ENCODE results near the gene BCL2L12. TPM values are rescaled to one million over a fixed set of nuclear protein-coding genes. Genes with fewer than 3 reads are reported as not detected.

Gene BCL2L12
- total and polyA plus RNA-seq, 5 experiments from 2014 or later = 19.3 to 24.0 (median 20.6) TPM

GRCh38 chr19:49672131-49672919 is 6.6 kb downstream of the BCL2L12 start:
- POLR2A ChIA-PET = interaction anchor here (0.6 to 7.5 kb wide), 6 partner anchors 31 to 350 kb away, joined by 3 to 63 read pairs (median 4); partner anchors contain the start of genes RRAS and SCAF1
- Mint-ChIP-seq H3K27me3 (no peaks in the 10 kb centered on the region), H3K4me1 (peaks cover 17 to 28% (median 23%) of the 10 kb centered on the region in 4 donors), H3K36me3 (peaks cover 0 to 11% (median 0%) of the 10 kb centered on the region in 3 donors), H3K4me3 (peak overlapping the region in 3 of 10 donors; percentile 33 to 55 (median 38)), H3K27ac (peak overlapping the region in 4 of 10 donors; percentile 35 to 80 (median 52)), H3K9me3 (peaks cover 0 to 1% (median 0%) of the 10 kb centered on the region in 9 donors)
- ATAC-seq (no peak), DNase-seq (peak; percentile 55 to 84 (median 72))

GRCh38 chr19:49676136-49676783 is 10.5 kb downstream of the BCL2L12 start:
- peak in 1 of 2 donors; percentile 0 for ATAC-seq
- Mint-ChIP-seq H3K4me1 (peaks cover 32 to 55% (median 44%) of the 10 kb centered on the region in 4 donors), H3K4me3 (peak overlapping the region; percentile 89 to 100 (median 98))

GRCh38 chr19:49676784-49677230 is 11.1 kb downstream of the BCL2L12 start:
- Mint-ChIP-seq H3K27ac (peak overlapping the region; percentile 84 to 100 (median 98)), H3K4me1 (peaks cover 32 to 55% (median 44%) of the 10 kb centered on the region in 4 donors), H3K4me3 (peak overlapping the region; percentile 89 to 100 (median 98)), H3K27me3 (no peaks in the 10 kb centered on the region), H3K9me3 (peaks cover 0 to 1% (median 0%) of the 10 kb centered on the region in 9 donors), H3K36me3 (peaks cover 0 to 16% (median 1%) of the 10 kb centered on the region in 3 donors)
- POLR2A ChIA-PET = interaction anchor here (0.5 to 7.5 kb wide), 35 partner anchors 9 to 719 kb away, joined by 3 to 63 read pairs (median 6); partner anchors contain the start of genes ALDH16A1, ATF5, BCL2L12 and IRF3
- ATAC-seq = peak; percentile 74 to 76
- DNase-seq = peak; percentile 91 to 100 (median 98)

More at GRCh38 chr19:49676136-49676783, 10.5 kb downstream of the BCL2L12 start:
- peaks cover 0 to 14% (median 1%) of the 10 kb centered on the region in 3 donors for H3K36me3 Mint-ChIP-seq
- H3K27me3 Mint-ChIP-seq = no peaks in the 10 kb centered on the region
- peak overlapping the region; percentile 84 to 100 (median 98) for H3K27ac Mint-ChIP-seq
- H3K9me3 Mint-ChIP-seq = peaks cover 0 to 1% (median 0%) of the 10 kb centered on the region in 9 donors
- POLR2A ChIA-PET = interaction anchor here (0.5 to 7.5 kb wide), 33 partner anchors 8 to 718 kb away, joined by 3 to 63 read pairs (median 6); partner anchors contain the start of genes ALDH16A1, ATF5, BCL2L12 and IRF3
- peak in 2 of 10 donors; percentile 28 to 76 for DNase-seq

- ATAC-seq = peak; percentile 11 to 43
- POLR2A ChIA-PET = interaction anchor here (0.5 to 7.5 kb wide), 31 partner anchors 9 to 619 kb away, joined by 3 to 63 read pairs (median 6); partner anchors contain the start of genes ADM5, ALDH16A1, ATF5 and BCL2L12
- no peaks in the 10 kb centered on the region for H3K27me3 Mint-ChIP-seq
- H3K36me3 Mint-ChIP-seq = peaks cover 0 to 17% (median 2%) of the 10 kb centered on the region in 3 donors
- peak within 1 kb of the TSS; percentile 89 to 100 (median 98) for H3K4me3 Mint-ChIP-seq
- peak in 9 of 10 donors; percentile 35 to 75 (median 60) for DNase-seq
- peaks cover 0 to 1% (median 0%) of the 10 kb centered on the region in 9 donors for H3K9me3 Mint-ChIP-seq
- H3K27ac Mint-ChIP-seq = peak within 1 kb of the TSS; percentile 84 to 100 (median 98)
- H3K4me1 Mint-ChIP-seq = peaks cover 27 to 50% (median 41%) of the 10 kb centered on the region in 4 donors
Observed at GRCh38 chr19:49677231-49677900, 11.6 kb downstream of the BCL2L12 start, which contains the start of gene PRMT1. TSS of gene PRMT1 (plus strand) at chr19:49677271. CDS start at chr19:49677281, 10 bp downstream.

GRCh38 chr19:49677901-49678674 is 12.4 kb downstream of the BCL2L12 start:
- no peaks in the 10 kb centered on the region for H3K27me3 Mint-ChIP-seq
- H3K36me3 Mint-ChIP-seq = peaks cover 0 to 25% (median 4%) of the 10 kb centered on the region in 3 donors
- peak overlapping the region; percentile 84 to 99 (median 94) for H3K27ac Mint-ChIP-seq
- DNase-seq (peak; percentile 65 to 89 (median 80)), ATAC-seq (peak; percentile 26 to 27)
- H3K4me1 Mint-ChIP-seq = peaks cover 26 to 47% (median 39%) of the 10 kb centered on the region in 4 donors
- POLR2A ChIA-PET = interaction anchor here (0.5 to 7.5 kb wide), 21 partner anchors 11 to 1971 kb away, joined by 3 to 63 read pairs (median 7); partner anchors contain the start of genes ADM5, ALDH16A1, BCL2L12 and CPT1C
- peaks cover 0 to 1% (median 0%) of the 10 kb centered on the region in 9 donors for H3K9me3 Mint-ChIP-seq
- peak overlapping the region; percentile 85 to 100 (median 89) for H3K4me3 Mint-ChIP-seq

- Mint-ChIP-seq H3K36me3 (peaks cover 0 to 36% (median 7%) of the 10 kb centered on the region in 3 donors), H3K4me1 (peaks cover 23 to 47% (median 37%) of the 10 kb centered on the region in 4 donors), H3K4me3 (peak overlapping the region in 7 of 10 donors; percentile 12 to 89 (median 87)), H3K9me3 (no peaks in the 10 kb centered on the region), H3K27me3 (no peaks in the 10 kb centered on the region), H3K27ac (peak overlapping the region; percentile 60 to 99 (median 94))
- DNase-seq (no peak), ATAC-seq (no peak)
- POLR2A ChIA-PET = interaction anchor here (0.6 to 7.5 kb wide), 16 partner anchors 11 to 1972 kb away, joined by 3 to 63 read pairs (median 6); partner anchors contain the start of genes ADM5, BCL2L12, CPT1C and FLT3LG
Observed at GRCh38 chr19:49678985-49679770, 13.4 kb downstream of the BCL2L12 start.

GRCh38 chr19:49679771-49680413 is 14.2 kb downstream of the BCL2L12 start:
- no peaks in the 10 kb centered on the region for H3K27me3 Mint-ChIP-seq
- ATAC-seq (no peak), DNase-seq (no peak)
- POLR2A ChIA-PET = interaction anchor here (0.6 to 3.0 kb wide), 9 partner anchors 10 to 206 kb away, joined by 3 to 27 read pairs (median 4); partner anchors contain the start of genes ADM5, FLT3LG, PRR12 and RRAS
- H3K27ac Mint-ChIP-seq = peak overlapping the region; percentile 48 to 99 (median 80)
- H3K36me3 Mint-ChIP-seq = peaks cover 0 to 39% (median 10%) of the 10 kb centered on the region in 3 donors
- H3K4me3 Mint-ChIP-seq = peak overlapping the region in 6 of 10 donors; percentile 22 to 68 (median 42)
- peaks cover 23 to 47% (median 37%) of the 10 kb centered on the region in 4 donors for H3K4me1 Mint-ChIP-seq
- H3K9me3 Mint-ChIP-seq = no peaks in the 10 kb centered on the region

- Mint-ChIP-seq H3K36me3 (peaks cover 0 to 46% (median 10%) of the 10 kb centered on the region in 3 donors), H3K4me1 (peaks cover 23 to 47% (median 36%) of the 10 kb centered on the region in 4 donors), H3K9me3 (no peaks in the 10 kb centered on the region), H3K27ac (peak overlapping the region in 9 of 10 donors; percentile 19 to 99 (median 79)), H3K27me3 (no peaks in the 10 kb centered on the region), H3K4me3 (peak overlapping the region in 5 of 10 donors; percentile 18 to 68 (median 28))
- ATAC-seq = peak; percentile 4 to 6
- POLR2A ChIA-PET = interaction anchor here (0.6 to 2.5 kb wide), 6 partner anchors 17 to 227 kb away, joined by 3 to 7 read pairs (median 4); partner anchors contain the start of gene NOSIP
- peak; percentile 83 to 98 (median 93) for DNase-seq
Observed at GRCh38 chr19:49680421-49681351, 15.0 kb downstream of the BCL2L12 start.

- H3K27me3 Mint-ChIP-seq = no peaks in the 10 kb centered on the region
- POLR2A ChIA-PET = interaction anchor here (0.8 kb wide), 1 partner anchor 42 kb away, joined by 3 read pairs; the partner anchor contains the start of gene RRAS
- peaks cover 0 to 49% (median 10%) of the 10 kb centered on the region in 3 donors for H3K36me3 Mint-ChIP-seq
- DNase-seq (no peak), ATAC-seq (no peak)
- no peak overlapping the region for H3K27ac Mint-ChIP-seq
- no peak overlapping the region for H3K4me3 Mint-ChIP-seq
- peaks cover 16 to 35% (median 28%) of the 10 kb centered on the region in 4 donors for H3K4me1 Mint-ChIP-seq
- no peaks in the 10 kb centered on the region for H3K9me3 Mint-ChIP-seq
Observed at GRCh38 chr19:49681830-49682229, 16.1 kb downstream of the BCL2L12 start.
